HepG2 (cell line): Measurements from ENCODE around the gene TXN2.

ENCODE experiments used
- EED ChIP-seq: sonication (generic); formaldehyde crosslinking; IDR thresholded peaks from 2 replicates; pipeline ENCODE4 v1.5.0; 2020; ENCODE audit warnings: mild to moderate bottlenecking, missing genetic modification reagents
- MXI1 ChIP-seq: IDR thresholded peaks from 3 replicates; pipeline ENCODE4 v1.6.1; 2012; ENCODE audit warnings: low read depth, low read length, inconsistent platforms, borderline replicate concordance
- MZF1 ChIP-seq: sonication (generic); formaldehyde crosslinking; IDR thresholded peaks from 2 replicates; pipeline ENCODE4 v1.8.1; 2023; ENCODE audit warnings: mild to moderate bottlenecking, missing genetic modification reagents, borderline replicate concordance
- REPIN1 ChIP-seq: sonication (generic); formaldehyde crosslinking; IDR thresholded peaks from 2 replicates; pipeline ENCODE4 v1.8.0; 2022; ENCODE audit warnings: missing genetic modification reagents, low read depth, mild to moderate bottlenecking, borderline replicate concordance
- ZMAT3 ChIP-seq: sonication (generic); formaldehyde crosslinking; conservative IDR thresholded peaks from 2 replicates; pipeline ENCODE4 v1.7.0; 2021; ENCODE audit warnings: missing genetic modification reagents
- ZNF12 ChIP-seq: sonication (generic); formaldehyde crosslinking; IDR thresholded peaks from 2 replicates; pipeline ENCODE4 v1.5.0; 2020; ENCODE audit warnings: missing genetic modification reagents
- ZNF274 ChIP-seq: sonication (generic); formaldehyde crosslinking; IDR thresholded peaks from 2 replicates; pipeline ENCODE4 v1.5.1; 2020; ENCODE audit warnings: mild to moderate bottlenecking, missing genetic modification reagents
- ZNF460 ChIP-seq: sonication (generic); formaldehyde crosslinking; IDR thresholded peaks from 2 replicates; pipeline ENCODE4 v1.5.1; 2020; ENCODE audit warnings: missing genetic modification reagents, mild to moderate bottlenecking, borderline replicate concordance
- TF ChIP-seq, protein P1 (sequence below): sonication (generic); formaldehyde crosslinking; IDR thresholded peaks from 2 replicates; pipeline ENCODE4 v1.5.0; 2020; ENCODE audit warnings: mild to moderate bottlenecking, missing genetic modification reagents, moderate library complexity
- TF ChIP-seq, protein P2 (sequence below): IDR thresholded peaks from 2 replicates; pipeline ENCODE4 v1.6.1; 2016; ENCODE audit warnings: mild to moderate bottlenecking

DNA sequence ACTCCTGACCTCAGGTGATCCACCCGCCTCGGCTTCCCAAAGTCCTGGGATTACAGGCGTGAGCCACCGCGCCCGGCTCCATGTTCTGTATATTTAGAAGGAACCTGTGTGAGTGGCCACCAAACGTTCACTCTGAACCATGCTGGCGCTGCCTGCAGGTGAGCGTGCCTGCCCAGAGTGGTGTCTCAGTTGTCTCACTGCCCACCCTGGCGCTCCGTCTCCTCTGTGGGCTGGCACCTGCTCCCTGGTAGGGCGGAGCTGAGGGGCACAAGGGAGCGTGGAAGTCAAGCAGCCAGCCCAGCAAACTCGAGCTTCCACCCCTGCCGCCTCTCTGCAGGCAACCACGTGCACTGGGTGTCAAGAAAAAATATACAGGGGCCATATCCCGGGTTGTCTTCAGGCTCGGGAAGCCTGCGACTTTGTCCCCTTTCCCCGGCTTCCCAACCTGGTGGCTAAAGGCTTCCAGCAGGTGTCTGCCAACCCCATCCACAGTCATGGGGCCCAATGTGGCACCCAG, 16.7 kb downstream of the TXN2 start:
- TF ChIP-seq REPIN1 (no peak), ZNF460 (CRISPR knock-in tag) (no peak), MZF1 (CRISPR knock-in tag) (no peak), EED (no peak), ZNF274 (CRISPR knock-in tag) (no peak), MXI1 (no peak), ZNF12 (CRISPR knock-in tag) (no peak), ZMAT3 (no peak)
- TF ChIP-seq, protein P1, sequence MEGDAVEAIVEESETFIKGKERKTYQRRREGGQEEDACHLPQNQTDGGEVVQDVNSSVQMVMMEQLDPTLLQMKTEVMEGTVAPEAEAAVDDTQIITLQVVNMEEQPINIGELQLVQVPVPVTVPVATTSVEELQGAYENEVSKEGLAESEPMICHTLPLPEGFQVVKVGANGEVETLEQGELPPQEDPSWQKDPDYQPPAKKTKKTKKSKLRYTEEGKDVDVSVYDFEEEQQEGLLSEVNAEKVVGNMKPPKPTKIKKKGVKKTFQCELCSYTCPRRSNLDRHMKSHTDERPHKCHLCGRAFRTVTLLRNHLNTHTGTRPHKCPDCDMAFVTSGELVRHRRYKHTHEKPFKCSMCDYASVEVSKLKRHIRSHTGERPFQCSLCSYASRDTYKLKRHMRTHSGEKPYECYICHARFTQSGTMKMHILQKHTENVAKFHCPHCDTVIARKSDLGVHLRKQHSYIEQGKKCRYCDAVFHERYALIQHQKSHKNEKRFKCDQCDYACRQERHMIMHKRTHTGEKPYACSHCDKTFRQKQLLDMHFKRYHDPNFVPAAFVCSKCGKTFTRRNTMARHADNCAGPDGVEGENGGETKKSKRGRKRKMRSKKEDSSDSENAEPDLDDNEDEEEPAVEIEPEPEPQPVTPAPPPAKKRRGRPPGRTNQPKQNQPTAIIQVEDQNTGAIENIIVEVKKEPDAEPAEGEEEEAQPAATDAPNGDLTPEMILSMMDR (CRISPR knock-in tag) = no peak
- TF ChIP-seq, protein P2, sequence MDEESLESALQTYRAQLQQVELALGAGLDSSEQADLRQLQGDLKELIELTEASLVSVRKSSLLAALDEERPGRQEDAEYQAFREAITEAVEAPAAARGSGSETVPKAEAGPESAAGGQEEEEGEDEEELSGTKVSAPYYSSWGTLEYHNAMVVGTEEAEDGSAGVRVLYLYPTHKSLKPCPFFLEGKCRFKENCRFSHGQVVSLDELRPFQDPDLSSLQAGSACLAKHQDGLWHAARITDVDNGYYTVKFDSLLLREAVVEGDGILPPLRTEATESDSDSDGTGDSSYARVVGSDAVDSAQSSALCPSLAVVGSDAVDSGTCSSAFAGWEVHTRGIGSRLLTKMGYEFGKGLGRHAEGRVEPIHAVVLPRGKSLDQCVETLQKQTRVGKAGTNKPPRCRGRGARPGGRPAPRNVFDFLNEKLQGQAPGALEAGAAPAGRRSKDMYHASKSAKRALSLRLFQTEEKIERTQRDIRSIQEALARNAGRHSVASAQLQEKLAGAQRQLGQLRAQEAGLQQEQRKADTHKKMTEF (CRISPR knock-in tag) = no peak
